Fibroblast of peridontal ligament (primary cell): ENCODE results near the gene GNB1L.

Source experiments
- DNase-seq: peaks from one replicate; pipeline ENCODE4 v3.0.0-alpha.2; 2010; ENCODE audit errors: extremely low read depth

The GNB1L gene

GRCh38 chr22:19760951-19761724 is 93.5 kb downstream of the GNB1L start:
- DNase-seq, result no peak

- no peak for DNase-seq
Measured at GRCh38 chr22:19760058-19760950, 94.4 kb downstream of the GNB1L start, which contains the start of gene TBX1. Gene TBX1, plus strand, starts transcription at chr22:19760778. Its CDS starts 66 bp downstream, at chr22:19760844.

- DNase-seq, result no peak
Measured at GRCh38 chr22:19759427-19760057, 95.1 kb downstream of the GNB1L start.

- DNase-seq, result no peak
Measured at GRCh38 chr22:19758896-19759426, 95.7 kb downstream of the GNB1L start.

GRCh38 chr22:19757985-19758895 is 96.4 kb downstream of the GNB1L start:
- DNase-seq, result no peak

- DNase-seq, result no peak
Measured at GRCh38 chr22:19757140-19757984, 97.3 kb downstream of the GNB1L start.

- DNase-seq, result no peak
Measured at GRCh38 chr22:19756288-19757128, 98.2 kb downstream of the GNB1L start.

- no peak for DNase-seq
Measured at GRCh38 chr22:19755722-19756287, 98.9 kb downstream of the GNB1L start.

GRCh38 chr22:19755145-19755710 is 99.4 kb downstream of the GNB1L start:
- DNase-seq, result no peak

GRCh38 chr22:19754701-19755144 is 100.0 kb downstream of the GNB1L start:
- no peak for DNase-seq

GRCh38 chr22:19753996-19754700 is 100.5 kb downstream of the GNB1L start:
- DNase-seq, result no peak

GRCh38 chr22:19753090-19753842 is 101.4 kb downstream of the GNB1L start:
- no peak for DNase-seq

GRCh38 chr22:19751497-19752245 is 103.0 kb downstream of the GNB1L start:
- no peak for DNase-seq

GRCh38 chr22:19750507-19751490 is 103.9 kb downstream of the GNB1L start:
- DNase-seq, result peak; percentile 34

- DNase-seq, result no peak
Measured at GRCh38 chr22:19749876-19750275, 104.8 kb downstream of the GNB1L start.
